Esophagus squamous epithelium (tissue), 4 donors: ENCODE measurements around the gene TMEM63B.

Source experiments
- CTCF ChIP-seq, 6 experiments: fragments of 450-650 bp in 4 of 6; fragments of 200-600 bp in 2 of 6; sonication (generic) in 2 of 6; IDR thresholded peaks; one replicate each; pipeline ENCODE4 v1.5.1; 2016 to 2019; ENCODE audit warnings: antibody characterized with exemption in 6 of 6, mild to moderate bottlenecking in 4 of 6, moderate library complexity in 4 of 6
- POLR2A ChIP-seq, 4 donors: fragments of 450-650 bp; IDR thresholded peaks; one replicate each; pipeline ENCODE4 v1.6.1; 2017; ENCODE audit warnings: antibody characterized with exemption in 4 of 4, mild to moderate bottlenecking in 4 of 4, moderate library complexity in 3 of 4

- TF ChIP-seq POLR2A (IDR thresholded peaks at IDR 0.05) (no peak), CTCF (IDR thresholded peaks at IDR 0.05) (no peak)
These were observed 45.6 kb upstream of the TMEM63B start for GRCh38 chr6:44081753-44082152.
